GM19043 (cell line): ENCODE results near the gene CDK19.
"Not testable (repeated sequence)": the region's sequence is repeated elsewhere in the genome, so short reads cannot be mapped to it uniquely, and the experiment has no call there.

Experiments used
- ATAC-seq: cut with Tn5 transposase; IDR thresholded peaks from one replicate; pipeline ENCODE4 v1.9.1; 2021; ENCODE audit warnings: low read depth; ENCODE audit not compliant: unreplicated experiment

Gene CDK19

DNA sequence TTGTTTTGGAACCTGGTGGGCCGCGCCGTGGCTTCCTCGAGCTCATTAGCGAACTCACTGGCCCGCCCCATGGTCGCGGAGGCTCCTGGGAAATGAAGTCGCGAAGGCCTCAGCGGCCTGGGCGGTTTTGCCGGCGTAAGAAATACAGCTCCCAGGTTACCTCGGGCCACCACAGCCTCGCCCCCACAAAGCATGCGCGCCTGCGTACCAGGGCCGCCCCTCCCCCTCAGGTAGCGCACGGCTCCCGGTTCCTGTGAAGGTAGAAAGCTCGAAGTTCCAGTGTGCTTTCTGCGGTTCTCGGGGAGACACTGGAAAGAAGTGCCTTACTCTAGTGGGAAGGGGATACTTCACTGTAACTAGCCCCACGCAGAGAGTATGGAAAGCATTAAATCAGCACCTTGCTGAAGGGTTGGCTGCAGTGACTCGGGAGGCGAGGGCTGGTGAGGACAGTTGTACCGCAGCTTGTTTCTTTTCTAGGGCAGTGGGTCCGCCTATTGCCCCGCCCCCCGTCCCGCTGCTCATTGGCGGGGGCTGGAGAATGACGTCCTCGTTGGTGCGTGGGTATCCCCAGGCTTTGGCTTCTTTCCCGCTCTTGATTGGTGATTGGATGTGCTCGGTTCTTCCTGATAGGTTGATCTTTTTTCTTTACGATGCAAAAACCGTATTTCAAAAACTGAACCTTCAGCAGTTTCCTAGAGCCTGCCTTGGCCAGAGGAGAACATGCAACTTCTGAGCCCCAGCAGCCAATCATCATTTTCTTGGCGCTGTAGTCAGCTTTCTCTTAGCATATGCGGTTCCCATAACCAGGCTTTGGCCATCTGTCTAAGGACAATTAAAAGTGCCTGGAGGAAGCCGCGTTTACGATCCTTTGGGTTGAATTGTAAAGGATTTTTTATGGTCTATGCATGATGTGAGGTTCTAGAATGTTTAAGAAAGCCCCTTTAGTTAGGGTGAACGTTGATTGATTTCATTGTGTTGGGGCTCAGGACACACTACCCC, at the start of gene CDK19:
CDK19 (minus strand) TSS at position 59 of the 999 bp plus-strand sequence. CDS start 333 bp downstream, outside the sequence.
- peak; percentile 64 for ATAC-seq

GRCh38 chr6:110864824-110865223, 49.6 kb upstream of the CDK19 start:
- ATAC-seq = no peak

- no peak for ATAC-seq
These were observed 44.1 kb upstream of the CDK19 start for GRCh38 chr6:110859335-110859792.

DNA sequence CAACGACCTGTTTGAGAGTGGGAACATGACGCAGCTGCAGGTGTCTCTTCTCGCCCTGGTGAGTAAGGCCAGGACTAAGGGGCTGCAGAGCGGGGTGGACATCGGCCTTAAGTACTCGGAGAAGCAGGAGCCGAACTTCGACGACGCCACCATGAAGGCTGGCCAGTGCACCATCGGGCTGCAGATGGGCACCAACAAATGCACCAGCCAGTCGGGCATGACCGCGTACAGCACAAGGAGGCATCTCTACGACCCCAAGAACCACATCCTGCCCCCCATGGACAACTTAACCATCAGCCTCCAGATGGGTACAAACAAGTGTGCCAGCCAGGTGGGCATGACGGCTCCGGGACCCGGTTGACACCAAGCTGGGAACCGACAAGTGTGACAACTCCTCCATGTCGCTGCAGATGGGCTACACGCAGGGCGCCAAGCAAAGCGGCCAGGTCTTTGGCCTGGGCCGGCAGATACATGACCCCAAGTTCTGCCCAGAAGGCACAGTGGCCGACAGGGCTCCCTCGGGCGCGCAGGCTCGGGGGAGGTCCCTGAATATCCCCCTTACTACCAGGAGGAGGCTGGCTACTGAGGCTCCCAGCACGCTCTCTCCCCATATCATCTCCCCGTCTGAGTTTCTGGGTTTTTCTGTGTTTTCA, 43.4 kb upstream of the CDK19 start:
- no peak for ATAC-seq

DNA sequence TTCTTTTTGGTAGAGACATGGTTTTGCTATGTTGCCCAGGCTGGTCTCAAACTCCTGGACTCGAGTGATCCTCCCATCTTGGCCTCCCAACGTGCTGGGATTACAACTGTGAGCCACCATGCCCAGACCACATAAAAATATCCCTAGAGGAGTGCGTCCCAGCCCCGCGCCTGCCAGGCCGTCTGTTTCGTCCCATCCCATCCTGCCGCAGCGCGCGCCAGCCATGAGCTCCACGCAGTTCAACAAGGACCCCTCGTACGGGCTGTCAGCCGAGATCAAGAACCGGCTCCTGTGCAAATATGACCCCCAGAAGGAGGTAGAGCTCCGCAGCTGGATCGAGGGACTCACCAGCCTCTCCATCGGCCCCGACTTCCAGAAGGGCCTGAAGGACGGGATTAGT, 42.7 kb upstream of the CDK19 start:
- ATAC-seq = no peak

DNA sequence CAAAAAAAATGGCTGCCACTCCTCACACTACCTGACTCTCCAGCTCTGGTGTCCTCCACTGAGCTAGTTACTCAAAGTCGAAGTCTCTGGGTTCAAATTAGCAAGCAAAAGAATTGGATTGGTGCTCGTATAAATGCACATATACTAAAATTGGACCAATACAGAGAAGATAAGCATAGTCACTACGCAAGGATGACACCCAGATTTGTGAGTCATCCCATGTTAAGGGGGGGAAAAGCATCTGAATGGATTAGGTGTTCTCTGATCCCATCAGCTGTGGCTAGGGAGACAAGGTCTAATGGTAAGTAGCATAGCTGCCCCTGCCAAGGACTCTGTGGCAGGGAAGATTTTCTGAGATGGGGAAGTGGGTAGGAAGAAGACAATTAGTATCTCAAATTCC, 41.0 kb upstream of the CDK19 start:
- no peak for ATAC-seq

GRCh38 chr6:110853754-110854477, 38.6 kb upstream of the CDK19 start:
- ATAC-seq = no peak

- no peak for ATAC-seq
These were observed 37.5 kb upstream of the CDK19 start for GRCh38 chr6:110852773-110853172.

DNA sequence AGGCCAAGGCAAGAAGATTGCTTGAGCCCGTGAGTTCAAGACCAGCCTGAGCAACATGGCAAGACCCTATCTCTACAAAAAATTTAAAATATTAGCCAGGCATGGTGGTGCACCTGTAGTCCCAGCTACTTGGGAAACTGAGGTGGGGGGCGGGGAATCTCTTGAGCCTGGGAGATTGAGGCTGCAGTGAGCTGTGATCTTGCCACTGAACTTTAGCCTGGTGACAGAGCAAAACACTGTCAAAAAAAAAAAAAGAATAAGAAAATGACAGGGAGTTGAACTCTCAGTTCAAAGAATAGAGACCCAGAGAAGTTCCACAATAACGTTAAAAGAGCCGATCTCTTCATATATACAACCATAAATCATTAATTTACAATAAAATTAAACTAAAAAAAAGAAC, 34.5 kb upstream of the CDK19 start:
- no peak for ATAC-seq

DNA sequence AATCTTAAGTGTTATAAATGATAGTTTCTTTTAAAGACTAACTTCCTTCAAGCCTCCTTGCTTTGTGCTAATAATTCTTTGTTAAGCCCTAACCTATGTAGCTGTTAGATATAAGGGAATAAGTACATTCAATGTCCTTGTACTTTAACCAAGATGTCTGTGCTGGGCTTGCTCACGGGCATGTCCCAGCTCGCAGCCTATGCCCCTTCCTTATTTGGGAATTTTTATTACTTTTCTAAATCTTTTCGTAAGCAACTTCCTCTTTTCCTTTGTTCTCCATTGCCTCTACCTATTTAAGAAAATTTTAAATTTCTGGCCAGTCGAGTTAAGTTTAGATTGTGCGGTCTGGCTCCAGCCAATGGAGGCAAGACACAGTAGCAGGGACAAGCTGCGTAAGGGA, 26.0 kb upstream of the CDK19 start:
- no peak for ATAC-seq

GRCh38 chr6:110835751-110836150, 20.5 kb upstream of the CDK19 start:
- ATAC-seq = not testable (repeated sequence)

- no peak for ATAC-seq
These were observed 18.6 kb upstream of the CDK19 start for GRCh38 chr6:110833831-110834230.

GRCh38 chr6:110831405-110831804, 16.1 kb upstream of the CDK19 start:
- no peak for ATAC-seq

GRCh38 chr6:110828396-110828795, 13.1 kb upstream of the CDK19 start:
- ATAC-seq = no peak

DNA sequence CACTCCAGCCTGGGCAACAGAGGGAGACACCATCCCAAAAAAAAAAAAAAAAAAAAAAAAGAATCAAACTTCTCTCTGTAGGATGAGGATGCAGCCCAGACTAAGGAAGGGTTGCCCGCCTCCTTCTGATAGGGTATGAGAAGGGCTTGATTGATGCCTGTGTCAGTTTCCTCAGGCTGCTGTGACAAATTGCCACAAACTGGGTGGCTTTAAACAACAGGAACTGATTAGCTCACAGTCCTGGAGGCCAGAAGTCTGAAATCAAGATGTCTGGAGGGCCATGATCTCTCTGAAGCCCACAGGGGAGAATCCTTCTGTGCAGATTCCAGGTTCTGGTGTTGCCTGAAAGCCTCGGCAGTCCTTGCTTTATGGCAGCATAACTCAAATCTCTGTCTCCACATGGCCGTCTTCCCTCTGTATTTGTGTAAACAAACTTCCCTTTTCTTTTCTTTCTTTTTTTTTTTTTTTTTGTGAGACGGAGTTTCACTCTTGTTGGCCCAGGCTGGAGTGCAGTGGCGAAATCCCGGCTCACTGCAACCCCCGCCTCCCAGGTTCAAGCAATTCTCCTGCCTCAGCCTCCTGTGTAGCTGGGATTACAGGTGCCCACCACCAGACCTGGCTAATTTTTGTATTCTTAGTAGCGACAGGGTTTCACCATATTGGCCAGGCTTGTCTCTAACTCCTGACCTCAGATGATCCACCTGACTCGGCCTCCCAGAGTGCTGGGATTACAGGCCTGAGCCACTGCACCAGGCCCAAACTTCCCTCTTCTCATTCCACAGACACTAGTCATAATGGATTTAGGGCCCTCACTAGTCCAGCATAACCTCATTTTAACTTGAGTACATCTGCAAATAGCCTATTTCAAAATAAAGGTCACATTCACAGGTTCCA, 11.2 kb upstream of the CDK19 start:
- no peak for ATAC-seq

GRCh38 chr6:110823146-110823545, 7.9 kb upstream of the CDK19 start:
- ATAC-seq = no peak

- ATAC-seq = no peak
These were observed 7.0 kb upstream of the CDK19 start for GRCh38 chr6:110822249-110822648.

- no peak for ATAC-seq
These were observed 1.4 kb upstream of the CDK19 start for GRCh38 chr6:110816677-110817076.

DNA sequence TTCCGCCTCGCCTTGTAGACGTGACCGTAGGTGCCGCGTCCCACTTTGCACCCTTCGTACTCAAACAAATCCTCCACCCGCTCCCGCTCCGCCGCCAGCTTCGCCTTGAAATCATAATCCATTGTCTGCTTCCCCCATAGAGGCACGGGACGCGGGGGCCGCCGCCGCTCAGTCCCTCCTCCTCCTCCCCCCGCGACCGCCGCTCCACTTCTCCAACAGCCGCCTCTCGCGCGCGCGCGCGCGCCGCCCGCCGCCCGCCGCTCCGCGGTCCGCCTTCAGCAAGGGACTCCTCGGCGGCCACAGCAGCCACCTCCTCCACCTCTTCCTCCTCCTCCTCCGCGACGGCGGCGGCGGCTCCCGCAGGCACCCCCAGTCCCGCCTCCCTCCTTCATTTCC, 256 bp downstream of the CDK19 start:
- ATAC-seq = no peak
